SKM-1 treated with dmso at 0.1 percent for 144 hours (cell line): ENCODE data around the gene OR2A2.
"Not testable (repeated sequence)": the region's sequence is repeated elsewhere in the genome, so short reads cannot be mapped to it uniquely, and the experiment has no call there.

Experiments
- DNase-seq: peaks from one replicate; lab custom pipeline; 2025; ENCODE audit not compliant: unreplicated experiment; lab: John Stamatoyannopoulos, UW

The OR2A2 gene

DNA sequence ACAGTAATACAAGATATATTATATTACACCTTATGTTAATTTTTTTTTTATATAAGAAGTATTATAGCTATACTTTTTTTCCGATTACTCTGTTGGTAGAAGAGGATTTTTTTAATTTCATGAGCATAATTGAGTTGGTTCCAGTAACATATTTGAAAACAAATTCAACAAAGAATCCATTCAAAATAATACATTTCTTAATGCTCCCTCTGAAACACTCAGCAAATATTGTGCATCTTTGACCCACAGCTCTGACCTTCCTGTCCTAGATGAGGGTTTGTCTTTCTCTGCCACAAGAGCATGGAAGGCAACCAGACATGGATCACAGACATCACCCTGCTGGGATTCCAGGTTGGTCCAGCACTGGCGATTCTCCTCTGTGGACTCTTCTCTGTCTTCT is at the start of gene OR2A2:
TSS of gene OR2A2 (plus strand) at position 301 of the 400 bp plus-strand sequence. CDS start at position 301, 0 bp downstream.
- DNase-seq = no peak

- no peak for DNase-seq
These were observed 45.7 kb upstream of the OR2A2 start for GRCh38 chr7:144063710-144064109.

GRCh38 chr7:144069511-144069910 is 39.9 kb upstream of the OR2A2 start, which contains the start of gene OR2A25:
OR2A25 (plus strand) TSS chr7:144069811; CDS start chr7:144074220, 4,409 bp downstream.
- no peak for DNase-seq

- no peak for DNase-seq
These were observed 39.4 kb upstream of the OR2A2 start for GRCh38 chr7:144069953-144070352.

- no peak for DNase-seq
These were observed 35.0 kb upstream of the OR2A2 start for GRCh38 chr7:144074374-144074773.

GRCh38 chr7:144085978-144086377 is 23.4 kb upstream of the OR2A2 start, which contains the start of gene OR2A12:
OR2A12 (plus strand) TSS chr7:144086278; CDS start chr7:144095108, 8,830 bp downstream.
- DNase-seq = no peak

DNA sequence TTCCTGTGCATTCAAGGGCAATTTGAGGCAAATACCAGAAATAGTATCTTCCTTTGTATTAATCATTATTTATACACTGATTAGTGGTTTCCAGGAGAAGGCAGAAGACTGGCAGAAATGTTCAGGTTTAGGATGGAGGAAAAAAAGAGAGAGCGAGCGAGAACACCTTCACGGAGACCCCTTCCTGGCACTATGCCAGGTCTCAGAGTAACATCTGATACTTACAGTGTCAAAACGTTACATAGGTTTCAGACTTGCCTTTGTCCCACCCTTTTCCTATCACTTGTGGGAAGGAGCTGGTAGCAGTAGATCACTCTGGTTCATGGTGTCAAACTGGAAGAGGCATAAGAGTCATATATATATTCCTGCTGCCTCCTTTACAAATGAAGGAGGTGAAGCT is 22.7 kb upstream of the OR2A2 start:
- no peak for DNase-seq

- DNase-seq = no peak
These were observed 22.2 kb upstream of the OR2A2 start for GRCh38 chr7:144087230-144087629.

DNA sequence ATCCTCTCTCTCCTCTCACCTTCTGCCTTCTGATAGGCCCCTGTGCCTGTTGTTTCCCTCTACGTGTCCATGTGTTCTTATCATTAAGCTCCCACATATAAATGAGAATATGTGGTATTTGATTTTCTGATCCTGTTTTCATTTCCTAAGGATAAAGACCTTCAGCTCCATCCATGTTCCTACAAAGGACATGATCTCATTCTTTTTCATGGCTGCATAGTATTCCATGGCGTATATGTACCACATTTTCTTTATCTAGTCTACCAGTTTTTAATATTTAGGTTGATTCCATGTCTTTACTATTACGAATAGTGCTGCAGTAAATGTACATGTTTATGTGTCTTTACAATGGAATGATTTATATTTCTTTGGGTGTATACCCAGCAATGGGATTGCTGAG is 18.7 kb upstream of the OR2A2 start:
- DNase-seq = no peak

DNA sequence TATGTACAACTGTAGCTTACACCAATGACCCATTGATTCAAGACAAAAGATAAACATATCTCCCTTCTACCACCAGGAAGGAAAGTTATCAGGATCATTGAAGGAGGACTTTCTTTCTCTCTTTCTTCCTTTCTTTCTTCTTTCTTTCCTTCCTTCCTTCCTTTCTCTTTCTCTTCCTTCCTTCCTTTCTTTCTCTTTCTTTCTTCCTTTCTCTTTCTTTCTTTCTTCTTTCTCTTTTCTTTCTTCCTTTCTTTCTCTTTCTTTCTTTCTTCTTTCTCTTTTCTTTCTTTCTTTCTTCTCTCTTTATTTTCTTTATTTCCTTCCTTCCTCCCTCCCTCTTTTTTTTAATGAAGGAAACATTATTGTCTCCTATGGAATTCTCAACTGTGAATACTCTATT is 10.6 kb upstream of the OR2A2 start:
- no peak for DNase-seq

- DNase-seq = no peak
These were observed 8.8 kb upstream of the OR2A2 start for GRCh38 chr7:144100607-144101006.

GRCh38 chr7:144102041-144102440 is 7.3 kb upstream of the OR2A2 start:
- DNase-seq = no peak

DNA sequence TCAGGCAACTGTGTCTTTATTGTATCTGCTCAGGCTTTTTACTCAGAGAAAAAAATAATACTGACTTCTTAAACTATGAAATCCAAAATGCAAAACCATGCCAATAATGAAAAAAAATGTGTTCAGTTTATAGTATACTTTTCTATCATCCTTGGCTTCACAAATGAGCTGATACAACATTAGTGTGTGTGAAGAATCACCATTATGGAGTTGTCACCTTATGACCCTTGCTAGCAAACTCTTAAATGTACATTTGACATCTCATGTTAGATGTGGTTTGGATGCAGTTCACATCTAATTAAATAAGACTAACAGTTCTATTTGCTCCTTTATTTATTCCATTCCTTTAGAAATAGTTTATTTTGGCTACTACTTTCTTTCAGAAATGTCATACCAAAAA is 4.2 kb upstream of the OR2A2 start:
- DNase-seq = no peak

DNA sequence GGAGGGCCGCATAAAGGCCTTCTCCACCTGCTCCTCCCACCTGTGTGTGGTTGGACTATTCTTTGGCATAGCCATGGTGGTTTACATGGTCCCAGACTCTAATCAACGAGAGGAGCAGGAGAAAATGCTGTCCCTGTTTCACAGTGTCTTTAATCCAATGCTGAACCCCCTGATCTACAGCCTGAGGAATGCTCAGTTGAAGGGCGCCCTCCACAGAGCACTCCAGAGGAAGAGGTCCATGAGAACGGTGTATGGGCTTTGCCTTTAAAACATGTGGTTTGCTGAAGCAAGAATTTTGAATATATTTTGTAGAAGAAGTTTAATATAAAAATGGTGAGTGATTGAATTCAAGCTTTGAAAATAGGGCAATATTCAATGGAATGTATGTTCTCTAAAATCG is 889 bp downstream of the OR2A2 start:
- DNase-seq = no peak

DNA sequence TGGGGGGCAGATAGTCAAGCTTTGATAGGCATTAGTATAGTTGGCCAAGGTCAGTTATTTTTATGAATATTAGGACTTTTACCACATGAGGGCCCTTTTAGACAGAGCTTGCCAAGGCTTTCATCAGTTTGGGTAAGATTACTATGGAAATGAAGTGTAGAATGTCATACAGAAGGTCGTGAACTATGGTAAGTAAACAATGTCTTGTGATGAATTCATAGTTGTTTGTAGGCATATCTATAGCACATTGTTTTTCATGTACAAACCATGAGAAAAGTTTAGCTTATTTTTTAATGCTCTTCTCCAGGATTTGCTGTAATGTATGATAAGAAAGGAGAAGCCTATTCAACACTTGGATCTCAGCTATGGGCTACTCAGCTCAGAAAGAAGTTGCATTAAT is 4.3 kb downstream of the OR2A2 start:
- DNase-seq = no peak

DNA sequence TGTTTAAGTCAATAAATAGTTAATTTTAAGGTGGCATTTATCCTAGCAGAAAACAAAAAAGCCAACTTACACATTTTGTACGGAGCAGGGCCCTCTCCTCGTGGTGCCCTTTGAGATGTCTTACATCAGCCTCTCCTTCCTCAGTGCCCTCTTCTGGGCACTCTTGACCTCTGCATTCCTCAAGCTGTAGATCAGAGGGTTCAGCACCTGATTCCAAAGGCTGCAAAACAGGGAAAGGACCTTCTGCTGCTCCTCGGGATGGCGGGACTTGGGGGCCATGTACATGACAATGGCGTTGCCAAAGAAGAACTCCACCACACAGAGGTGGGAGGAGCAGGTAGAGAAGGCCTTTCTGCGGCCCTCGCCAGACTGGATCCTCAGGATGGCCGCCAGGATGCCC is 9.0 kb downstream of the OR2A2 start:
- no peak for DNase-seq

DNA sequence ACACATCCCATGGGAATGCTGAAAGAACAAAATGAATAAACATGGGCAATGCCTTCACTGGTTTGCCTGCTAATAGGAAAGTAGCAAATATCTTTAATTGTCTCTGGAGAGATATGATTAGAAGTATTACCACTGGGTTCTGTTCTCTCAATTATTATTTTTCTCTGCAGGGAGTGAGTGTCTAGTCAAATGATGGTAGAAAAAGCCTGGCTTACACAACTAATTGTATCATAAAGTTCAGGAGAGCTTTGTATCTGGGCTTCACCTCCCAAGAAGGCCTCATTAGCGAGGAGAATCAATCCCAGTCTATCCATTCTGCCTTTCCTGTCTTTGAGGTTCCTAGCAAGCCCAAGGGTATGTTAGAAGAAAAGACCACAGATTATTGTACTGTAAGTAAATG is 13.5 kb downstream of the OR2A2 start, which contains the start of gene OR2A14:
TSS of gene OR2A14 (plus strand) at position 301 of the 400 bp plus-strand sequence. CDS start 5,937 bp downstream, outside the sequence.
- no peak for DNase-seq

- peak; percentile 66 for DNase-seq
These were observed 18.4 kb downstream of the OR2A2 start for GRCh38 chr7:144127714-144128334.

DNA sequence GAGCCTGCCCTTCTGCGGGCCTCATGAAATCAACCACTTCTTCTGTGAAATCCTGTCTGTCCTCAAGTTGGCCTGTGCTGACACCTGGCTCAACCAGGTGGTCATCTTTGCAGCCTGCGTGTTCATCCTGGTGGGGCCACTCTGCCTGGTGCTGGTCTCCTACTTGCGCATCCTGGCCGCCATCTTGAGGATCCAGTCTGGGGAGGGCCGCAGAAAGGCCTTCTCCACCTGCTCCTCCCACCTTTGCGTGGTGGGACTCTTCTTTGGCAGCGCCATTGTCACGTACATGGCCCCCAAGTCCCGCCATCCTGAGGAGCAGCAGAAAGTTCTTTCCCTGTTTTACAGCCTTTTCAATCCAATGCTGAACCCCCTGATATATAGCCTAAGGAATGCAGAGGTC is 20.2 kb downstream of the OR2A2 start:
- not testable (repeated sequence) for DNase-seq

GRCh38 chr7:144130730-144131129 is 21.3 kb downstream of the OR2A2 start:
- DNase-seq = no peak

DNA sequence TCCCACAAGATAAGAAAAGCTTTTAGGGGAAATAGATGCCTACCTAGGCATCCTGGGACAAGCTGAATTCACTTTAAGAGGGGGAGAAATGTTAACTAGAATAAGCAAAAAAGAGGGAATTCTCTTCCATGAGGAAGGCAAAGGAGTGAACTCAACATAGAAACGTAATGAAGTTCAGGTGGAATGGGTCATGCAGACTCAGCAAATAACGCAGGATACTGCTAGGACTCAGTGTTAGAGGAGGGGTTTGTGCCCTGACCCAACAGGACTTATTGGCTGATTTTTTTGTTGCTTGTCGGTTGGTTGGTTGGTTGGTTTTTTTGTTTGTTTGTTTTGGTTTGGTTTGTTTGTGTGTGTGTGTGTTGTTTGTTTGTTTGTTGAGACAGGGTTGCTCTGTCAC is 22.9 kb downstream of the OR2A2 start:
- DNase-seq = no peak

- DNase-seq = no peak
These were observed 23.9 kb downstream of the OR2A2 start for GRCh38 chr7:144133307-144133706.

DNA sequence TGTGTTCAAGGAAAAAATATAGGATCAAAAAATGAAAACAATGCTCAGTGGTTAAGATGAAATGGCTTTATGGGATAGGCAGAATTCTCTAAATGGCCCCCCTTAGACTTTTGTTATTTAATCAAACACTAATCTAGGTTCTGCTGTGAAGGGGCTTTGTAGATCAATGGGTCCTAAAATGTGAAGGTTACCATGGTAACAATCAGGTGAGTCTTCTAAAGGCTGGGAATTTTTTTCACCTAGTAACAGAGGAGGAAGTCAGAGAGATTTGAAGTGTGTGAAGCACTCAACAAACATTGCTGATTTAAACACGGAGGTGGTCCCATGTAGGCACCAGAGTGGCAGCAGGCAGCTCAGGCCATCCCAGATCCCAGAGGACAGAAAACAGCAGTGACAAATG is 24.7 kb downstream of the OR2A2 start:
- no peak for DNase-seq
